NOMO-1 treated with DMSO at 0.1 percent for 48 hours (cell line): Measurements from ENCODE around the gene OGT.
"Not testable (repeated sequence)": the region's sequence is repeated elsewhere in the genome, so short reads cannot be mapped to it uniquely, and the experiment has no call there.

Experiments
- DNase-seq: peaks from one replicate; lab custom pipeline; 2025; ENCODE audit not compliant: unreplicated experiment; lab: John Stamatoyannopoulos, UW

Gene OGT

DNA sequence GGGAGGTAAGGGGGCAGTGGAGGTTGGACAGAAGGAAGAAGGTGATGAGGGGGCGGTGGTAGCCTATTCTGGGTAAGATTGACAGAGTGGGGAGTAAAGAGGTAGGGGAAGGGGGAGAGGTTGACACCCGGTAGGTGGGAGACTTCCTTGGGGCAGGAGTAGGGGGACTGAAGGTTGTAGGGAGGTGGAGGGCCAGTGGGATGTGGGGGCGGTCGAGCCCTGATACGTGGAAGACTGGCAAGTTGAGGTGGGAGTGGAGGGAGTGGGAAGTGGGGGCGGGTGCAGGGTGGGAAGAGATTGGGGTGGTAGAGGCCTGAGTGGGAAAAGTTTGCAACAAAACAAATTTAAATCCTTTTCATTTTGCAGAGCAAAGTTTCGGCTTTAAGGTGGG lies 47.1 kb downstream of the OGT start:
- DNase-seq = no peak

DNA sequence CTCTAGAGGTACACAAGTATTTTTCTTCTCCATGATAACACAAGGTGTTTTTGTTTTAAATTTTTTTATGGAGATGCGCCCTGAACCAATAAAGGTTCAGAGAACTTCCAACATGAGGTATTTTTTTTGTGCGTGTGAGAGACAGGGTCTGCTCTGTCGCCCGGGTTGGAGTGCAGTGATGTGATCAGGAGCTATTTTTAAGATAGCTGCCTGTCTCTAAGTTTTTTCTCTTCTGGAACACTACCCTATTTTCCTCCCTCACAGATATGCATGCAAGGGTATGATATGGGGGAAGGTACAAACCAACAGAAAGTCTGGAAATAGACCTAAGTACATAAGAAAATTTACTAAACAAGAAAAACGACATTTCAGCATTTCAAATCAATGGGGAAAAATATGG lies 48.3 kb downstream of the OGT start:
- no peak for DNase-seq

DNA sequence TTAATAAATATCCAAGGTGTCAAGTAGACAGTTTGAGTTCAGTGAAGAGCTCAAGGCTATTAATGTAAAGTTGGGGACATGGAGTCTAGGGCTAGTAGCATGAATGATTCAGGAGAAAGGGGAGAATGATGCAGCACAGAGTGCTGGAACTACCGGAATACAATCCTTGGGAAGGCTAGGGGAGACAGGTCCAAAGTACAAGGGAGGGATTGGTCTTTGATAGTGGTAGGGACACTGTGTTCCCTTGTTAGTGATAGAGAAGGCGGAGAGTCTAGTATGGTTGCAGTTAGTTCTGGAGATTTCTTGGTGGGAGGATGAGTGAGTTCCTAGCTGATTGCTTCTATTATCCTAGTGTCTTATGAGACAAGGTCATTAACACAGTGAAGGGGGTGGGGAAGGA lies 54.0 kb downstream of the OGT start:
- no peak for DNase-seq

DNA sequence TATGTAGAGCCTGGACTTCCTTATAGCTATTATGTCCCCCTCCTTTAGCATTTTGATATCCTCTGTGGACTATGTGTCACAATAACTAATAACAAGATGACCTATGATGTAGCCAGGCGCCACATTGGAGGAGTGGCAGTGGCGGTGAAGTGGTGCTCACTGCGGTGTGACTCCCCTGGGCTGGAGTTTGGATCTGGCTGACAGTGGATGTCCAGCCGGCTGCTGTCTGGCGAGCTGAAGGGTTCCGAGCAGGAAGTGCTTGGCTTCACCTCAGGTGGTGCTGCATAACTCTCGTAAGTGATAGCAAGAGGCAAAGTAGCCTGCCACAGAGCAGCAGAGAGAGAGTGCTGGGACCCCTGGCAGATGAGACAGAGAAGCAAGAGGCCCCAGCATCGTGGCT lies 60.3 kb downstream of the OGT start:
- not testable (repeated sequence) for DNase-seq

DNA sequence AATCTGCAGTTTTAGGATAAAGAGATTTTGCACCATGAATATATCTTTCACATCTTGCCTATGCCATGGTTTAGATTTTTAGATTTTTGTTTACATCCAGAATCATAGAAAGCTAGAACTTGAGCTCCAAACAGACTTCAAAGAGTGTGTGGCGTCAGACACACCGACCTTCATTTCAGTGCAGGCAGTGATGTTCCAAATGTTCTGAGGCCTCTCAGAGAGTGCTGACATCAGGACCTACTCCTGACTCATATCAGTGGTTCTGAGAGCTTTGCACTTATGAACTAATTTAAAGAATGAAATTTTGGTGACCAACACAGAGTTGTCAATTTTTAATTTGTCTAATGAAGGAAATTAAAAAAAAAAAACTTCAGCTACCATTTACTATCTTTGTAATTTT lies 67.1 kb downstream of the OGT start:
- no peak for DNase-seq

DNA sequence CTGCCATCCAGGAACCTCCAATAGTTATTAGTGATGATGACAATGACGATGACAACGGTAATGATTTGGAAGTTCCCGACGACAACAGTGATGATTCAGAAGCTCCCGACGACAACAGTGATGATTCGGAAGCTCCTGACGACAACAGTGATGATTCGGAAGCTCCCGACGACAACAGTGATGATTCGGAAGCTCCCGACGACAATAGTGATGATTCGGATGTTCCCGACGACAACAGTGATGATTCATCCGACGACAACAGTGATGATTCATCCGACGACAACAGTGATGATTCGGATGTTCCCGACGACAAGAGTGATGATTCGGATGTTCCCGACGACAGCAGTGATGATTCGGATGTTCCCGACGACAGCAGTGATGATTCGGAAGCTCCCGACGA lies 70.7 kb downstream of the OGT start:
- no peak for DNase-seq

DNA sequence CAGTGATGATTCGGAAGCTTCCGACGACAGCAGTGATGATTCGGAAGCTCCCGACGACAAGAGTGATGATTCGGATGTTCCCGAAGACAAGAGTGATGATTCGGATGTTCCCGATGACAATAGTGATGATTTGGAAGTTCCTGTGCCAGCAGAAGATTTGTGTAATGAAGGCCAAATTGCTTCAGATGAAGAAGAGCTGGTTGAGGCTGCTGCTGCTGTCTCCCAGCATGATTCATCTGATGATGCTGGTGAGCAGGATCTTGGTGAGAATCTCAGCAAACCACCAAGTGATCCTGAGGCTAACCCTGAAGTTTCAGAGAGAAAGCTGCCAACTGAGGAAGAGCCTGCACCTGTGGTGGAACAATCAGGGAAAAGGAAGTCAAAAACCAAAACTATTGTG lies 71.2 kb downstream of the OGT start:
- no peak for DNase-seq

DNA sequence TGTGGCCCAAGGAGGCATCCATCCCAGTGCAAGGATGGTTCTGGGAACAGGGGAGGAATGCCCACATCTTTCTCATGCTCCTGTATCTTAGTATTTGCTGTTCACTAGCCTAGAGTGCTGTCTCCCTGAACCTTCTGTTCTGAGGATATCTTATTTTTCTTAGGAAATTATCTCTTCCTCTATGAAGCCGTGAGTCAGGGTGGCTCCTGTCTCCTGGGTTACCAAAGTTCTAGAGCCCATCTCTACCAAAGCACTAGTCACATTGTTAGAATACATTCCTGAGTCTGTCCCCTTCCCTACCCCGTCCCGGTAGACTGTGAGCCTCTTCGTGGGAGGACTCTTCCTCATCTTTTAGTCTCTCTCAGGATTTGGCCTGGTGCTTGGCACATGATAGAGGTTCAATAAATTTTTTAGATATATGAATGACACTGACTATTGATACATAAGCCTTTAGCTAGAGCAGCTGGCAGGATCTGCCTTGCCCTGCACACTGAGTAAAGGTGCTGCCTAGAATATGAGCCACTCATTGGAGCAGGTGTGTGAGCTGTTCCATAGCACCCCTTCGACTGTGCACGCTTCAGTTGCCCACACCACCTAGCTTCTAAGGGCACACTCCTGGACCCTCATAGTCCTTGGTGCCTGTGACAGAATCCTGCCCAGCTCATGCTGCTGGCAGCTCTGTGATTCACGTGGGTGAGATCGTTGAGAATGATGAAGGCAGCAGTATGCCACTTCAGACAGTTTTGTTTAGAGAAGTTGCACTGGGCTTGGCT lies 72.1 kb downstream of the OGT start:
- DNase-seq = no peak

DNA sequence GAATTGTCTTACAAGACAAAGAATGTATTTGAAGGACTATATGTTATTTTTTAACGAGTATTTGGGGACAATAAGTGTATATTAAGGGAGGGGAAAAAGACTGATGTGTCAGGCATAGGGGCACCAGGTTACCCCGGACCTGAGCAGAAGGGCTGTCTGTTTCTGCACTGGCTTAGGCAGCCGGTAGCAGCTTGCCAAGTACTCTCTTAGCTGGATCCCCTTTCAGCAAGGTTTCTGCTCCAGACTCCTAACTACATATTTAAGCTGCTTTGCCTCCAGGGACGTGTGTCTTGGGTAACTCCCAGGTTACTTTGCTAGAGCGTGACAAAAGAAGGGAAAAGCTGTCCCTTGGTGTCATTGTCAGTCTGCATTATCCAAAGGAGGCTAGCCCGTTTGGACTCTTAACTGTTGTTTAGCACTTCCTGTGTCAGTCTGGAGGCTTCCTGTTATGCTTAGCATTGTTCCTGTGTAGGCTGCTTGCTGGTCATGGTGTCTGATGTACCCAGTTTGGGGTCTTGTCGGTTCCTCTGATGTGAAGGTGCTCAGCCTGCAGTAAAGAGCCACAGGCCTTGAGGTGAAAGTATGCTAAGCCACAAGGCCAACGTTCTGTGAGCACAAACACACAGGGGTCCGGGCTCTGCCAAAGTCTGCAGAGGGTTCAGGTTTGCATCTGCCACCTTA lies 73.8 kb downstream of the OGT start:
- DNase-seq = no peak

DNA sequence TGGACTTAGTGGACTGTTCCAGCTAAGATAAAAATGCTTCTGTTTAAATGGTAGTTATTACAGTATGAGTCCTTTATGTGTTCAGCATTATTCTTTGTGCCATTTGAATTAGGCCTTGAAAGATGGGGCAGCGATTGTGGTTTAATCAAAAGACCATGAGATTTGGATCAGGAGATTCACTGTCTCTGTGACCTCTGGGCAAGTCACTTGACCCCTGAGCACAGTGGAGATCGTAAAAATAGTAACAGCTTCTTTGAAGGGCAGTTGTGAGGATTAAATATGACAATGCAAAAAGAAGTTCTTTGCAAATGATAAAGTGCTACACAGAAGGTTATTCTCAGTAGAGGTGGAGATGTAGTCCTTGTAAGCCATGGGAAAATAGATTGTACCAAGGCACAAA lies 74.6 kb downstream of the OGT start:
- DNase-seq = no peak

DNA sequence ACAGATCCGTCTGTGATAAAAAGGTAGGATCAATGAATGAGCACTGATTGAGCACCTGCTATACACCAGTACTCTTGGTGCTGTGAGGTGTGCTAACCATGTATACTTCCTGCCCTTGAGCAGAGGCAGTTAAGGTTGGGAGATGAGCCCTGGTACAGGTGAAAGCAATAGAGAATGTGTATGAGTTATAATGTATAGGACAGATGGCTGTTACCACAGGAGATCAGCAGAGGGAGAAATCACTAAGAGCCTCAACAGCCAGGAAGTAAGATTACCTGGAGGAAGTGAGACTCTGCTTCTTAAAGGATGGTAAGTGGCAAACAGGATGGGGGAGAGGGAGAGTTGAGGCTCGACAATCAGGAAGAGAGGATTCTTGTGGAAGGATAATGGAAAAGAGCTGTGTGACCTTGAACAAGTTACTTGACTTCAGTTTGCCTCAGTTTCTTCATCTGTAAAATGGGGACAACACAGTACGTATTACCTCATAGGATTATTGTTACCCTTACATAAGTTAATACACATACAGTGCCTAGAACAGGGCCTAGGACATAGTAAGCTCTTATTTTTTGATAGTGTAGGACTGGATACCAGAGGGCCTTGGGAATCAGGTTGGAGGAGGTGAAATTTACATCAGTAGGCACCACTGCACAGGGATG lies 76.3 kb downstream of the OGT start:
- DNase-seq = no peak

DNA sequence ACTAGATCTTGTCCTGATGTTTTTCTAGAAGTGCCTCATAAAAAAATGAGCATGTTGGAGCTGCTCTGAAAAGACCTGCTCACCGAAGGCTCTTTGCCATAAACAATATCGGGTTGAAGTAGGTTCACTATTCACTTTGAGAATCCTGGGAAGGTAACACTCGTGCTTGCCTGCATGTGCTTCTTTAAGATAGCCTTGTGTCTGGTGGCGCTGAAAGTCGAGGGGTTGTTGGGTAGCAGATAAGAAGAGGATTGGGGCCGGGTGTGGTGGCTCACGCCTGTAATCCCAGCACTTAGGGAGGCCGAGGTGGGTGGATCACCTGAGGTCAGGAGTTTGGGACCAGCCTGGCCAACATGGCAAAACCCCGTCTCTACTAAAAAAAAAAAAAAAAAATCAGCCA lies 78.8 kb downstream of the OGT start:
- DNase-seq = not testable (repeated sequence)

DNA sequence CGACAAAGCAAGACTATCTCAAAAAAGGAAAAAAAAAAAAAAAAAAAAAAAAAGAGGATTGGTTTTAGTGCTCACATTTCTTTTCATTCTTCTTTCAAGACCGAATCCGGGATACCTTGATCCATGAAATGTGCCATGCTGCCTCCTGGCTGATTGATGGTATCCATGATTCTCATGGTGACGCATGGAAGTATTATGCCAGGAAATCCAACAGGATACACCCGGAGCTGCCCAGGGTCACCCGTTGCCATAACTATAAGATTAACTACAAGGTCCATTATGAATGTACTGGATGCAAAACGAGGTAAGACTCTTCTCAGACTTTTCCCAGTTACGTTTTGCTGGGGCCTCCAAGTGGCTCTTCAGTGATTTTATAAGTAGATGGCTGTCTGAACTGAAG lies 79.4 kb downstream of the OGT start:
- no peak for DNase-seq

DNA sequence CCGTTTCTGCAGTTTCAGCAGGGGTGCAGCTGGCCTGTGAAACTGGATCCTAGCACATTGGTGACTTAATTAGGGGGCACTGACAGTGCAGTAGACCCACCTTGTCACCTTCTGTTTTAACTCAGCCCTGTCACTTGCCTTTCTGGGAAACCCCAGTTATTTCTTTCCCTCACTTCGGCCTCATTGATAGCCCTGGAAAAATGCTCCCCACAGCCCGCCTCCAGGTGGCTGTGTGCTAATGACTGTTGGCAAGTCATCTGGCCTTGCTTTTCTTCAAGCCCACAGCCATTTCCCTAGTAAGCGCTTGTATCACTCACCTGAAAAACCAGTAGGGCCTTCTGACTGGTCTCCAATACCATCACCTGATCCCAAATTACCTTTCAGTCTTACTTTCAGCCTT lies 82.2 kb downstream of the OGT start:
- DNase-seq = no peak

DNA sequence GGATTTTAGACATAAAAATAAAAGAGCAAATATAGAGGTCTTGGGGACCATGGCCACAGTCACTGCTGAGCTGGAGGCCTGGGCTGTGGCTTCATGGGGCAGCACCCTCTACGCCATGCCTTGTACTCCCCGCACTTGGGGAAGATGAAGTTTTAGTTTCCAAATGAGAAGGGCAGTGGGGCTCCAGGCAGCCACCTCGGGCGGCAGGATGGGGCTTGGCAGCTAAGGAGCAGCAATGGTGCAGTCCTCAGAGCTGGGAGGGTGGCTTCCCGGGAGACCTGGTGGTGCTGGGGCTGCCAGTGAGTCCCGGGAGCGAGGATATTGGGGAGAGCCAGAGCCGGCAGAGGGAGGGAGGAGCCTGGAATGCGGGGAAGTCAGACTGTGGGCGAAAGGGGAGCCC lies 83.0 kb downstream of the OGT start:
- no peak for DNase-seq

DNA sequence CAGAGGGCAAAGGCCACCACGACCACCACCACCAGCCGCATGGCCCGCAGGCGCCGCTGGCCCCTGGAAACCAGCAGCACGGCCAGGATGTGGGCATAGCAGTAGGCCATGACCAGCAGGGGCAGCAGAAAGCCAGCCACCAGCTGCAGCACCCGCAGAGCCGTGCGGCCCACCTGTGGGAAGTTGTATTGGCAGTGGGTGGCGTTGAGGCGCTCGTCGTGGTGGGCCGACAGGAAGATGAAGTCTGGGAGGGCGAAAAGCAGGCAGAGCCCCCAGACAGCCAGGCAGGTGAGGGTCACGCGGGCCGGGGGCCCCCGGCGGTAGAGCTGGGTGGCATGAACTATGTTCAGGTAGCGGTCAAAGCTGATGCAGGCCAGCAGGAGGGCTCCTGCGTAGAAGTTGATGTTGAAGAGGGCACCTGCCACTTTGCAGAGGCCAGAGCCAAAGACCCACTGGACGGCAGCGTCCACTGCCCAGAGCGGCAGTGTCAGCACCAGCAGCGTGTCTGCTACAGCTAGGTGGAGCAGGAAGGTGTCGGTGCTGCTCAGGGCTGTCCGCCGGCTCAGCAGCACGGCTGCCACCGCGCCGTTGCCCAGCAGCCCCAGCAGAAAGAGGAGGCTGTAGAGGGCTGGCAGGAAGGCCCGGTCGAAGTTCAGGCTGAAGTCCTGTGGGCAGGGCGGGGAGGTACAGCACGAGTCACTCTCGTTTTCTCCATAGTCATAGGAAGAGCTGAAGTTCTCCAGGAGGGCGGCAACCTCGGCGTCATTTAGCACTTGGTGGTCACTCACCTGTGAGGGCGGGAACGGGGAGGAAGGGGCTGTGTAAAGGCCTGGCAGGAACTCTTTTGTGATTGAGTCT lies 84.0 kb downstream of the OGT start:
- DNase-seq = no peak

DNA sequence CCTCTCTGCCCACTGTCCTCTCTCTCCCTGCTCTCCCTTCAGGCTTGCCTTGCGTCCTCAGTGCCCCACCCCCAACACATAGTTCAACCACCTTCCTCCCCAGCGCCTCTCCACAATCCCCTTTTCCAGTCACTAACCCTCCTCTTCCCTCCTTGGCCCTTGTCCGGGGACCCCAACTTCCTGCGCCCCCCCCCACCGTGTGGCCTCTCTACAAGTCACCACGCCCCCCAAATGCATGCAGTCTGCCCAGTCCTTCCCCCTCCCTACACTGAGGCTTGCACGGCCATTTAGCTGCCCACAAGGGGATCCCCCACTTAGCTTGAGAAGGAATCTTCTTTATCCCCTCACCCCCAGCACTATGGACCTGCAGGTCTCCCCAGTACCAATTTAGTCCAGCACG lies 84.8 kb downstream of the OGT start:
- DNase-seq = no peak

DNA sequence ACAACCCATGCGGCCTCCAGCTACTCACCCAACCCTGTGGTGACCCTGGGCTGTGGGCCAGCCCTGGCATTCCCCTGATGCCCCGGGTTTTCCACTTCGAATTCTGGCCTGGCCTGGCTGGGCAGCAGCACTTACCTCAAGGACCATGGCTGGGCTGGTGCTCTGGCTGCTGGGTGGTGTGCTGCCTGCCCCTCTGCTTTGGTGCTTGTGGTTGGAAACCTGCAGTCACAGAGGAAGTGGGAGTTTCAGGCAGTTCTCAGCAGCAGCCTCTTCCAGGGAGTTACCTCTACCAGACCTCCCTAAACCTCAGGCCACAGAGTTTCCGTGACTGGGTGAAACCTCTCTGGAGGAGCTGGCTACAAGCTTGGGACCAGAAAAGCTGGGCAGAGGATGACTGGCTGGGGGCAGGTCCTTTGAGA lies 85.4 kb downstream of the OGT start, which contains the start of gene CXCR3:
CXCR3 (minus strand) TSS at position 209 of the 419 bp plus-strand sequence; CDS start at position 147, 62 bp downstream.
- DNase-seq = peak; percentile 50

DNA sequence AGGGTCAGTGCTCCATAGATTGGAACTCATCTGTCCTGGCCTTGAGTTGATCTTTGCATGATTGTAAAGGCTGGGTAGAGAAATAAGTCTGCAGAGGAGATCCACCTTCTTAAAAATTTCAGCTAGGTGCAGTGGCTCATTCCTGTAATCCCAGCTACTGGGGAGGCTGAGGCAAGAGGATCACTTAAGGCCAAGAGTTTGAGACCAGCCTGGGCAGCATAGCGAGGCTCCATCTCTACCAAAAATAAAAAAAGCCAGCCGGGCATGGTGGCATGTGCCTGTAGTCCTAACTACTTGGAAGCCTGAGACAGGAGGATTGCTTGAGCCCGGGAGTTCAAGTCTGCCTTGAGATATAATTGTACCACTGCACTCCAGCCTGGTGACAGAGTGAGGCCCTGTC lies 85.9 kb downstream of the OGT start:
- DNase-seq = no peak

DNA sequence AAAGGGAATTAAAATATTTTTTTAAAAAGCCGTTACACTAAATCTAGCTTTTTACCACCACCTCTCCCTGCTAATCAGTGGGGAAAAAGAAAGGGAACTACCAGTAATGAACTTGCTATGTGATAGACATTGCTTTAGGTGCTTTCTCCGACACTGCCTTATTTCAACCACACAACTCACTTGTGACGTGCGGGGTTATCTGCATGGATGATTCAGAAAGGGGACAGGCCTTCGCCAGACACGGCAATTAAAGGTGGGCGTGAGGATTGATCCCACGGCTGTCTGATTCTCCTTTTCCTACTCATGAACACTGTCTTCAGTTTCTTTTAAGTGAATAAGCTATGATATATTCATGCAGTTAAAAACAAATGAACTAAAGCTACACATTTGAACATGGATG lies 86.3 kb downstream of the OGT start:
- DNase-seq = peak; percentile 9

DNA sequence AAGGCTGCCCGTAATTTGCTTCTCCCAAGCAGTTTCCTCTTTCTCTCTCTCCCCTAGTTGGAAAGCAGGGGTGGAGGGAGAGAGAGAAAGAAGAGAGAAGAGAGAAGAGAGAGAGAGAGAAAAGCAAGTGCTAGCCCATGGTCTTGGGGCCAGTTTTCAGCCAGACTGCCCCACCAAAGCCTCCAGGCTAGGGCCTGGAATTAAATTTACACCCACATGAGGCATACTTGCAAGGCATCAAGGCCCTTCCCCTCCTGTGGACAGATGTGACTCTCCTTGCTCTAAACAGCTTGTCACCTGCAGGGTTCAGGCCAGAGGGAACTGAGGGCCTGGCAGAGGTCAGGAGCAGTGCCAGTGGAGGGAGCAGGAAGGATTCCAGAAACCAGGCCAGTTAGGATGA lies 87.1 kb downstream of the OGT start:
- no peak for DNase-seq
